ENCODE measurements around the gene GARRE1. TPM values are rescaled to one million over a fixed set of nuclear protein-coding genes. Genes with fewer than 3 reads are reported as not detected.

The GARRE1 gene
- total RNA-seq, 1 donor from 2014 or later = 6.1 TPM

DNA sequence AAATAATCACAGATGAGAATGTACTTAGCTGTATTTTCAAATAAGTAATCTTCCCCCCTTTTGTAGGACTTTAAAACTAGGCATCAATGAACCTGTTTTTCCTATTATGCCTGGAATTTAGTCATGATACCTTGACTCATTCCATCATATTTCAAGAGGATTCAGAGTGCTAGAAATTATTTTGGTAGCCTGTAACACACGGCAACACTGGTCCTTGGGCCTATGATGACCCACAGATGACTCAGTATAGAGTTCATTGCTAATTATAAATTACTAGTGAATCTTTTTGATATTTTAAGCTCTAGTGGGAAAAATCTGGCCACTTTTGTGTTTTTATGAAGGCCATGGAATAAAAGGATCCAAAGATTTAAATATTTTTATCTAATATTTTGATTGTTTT lies 26.0 kb upstream of the GARRE1 start:
- Histone ChIP-seq H3K27me3 (ENCODE audit: control insufficient read depth, insufficient read depth, low read length) (no peaks in the 10 kb centered on the region), H3K4me3 (ENCODE audit: low read depth, low read length) (no peak overlapping the region), H3K36me3 (ENCODE audit: control insufficient read depth, insufficient read depth, low read length) (peaks cover 20% of the 10 kb centered on the region)
- TF ChIP-seq, protein P1, sequence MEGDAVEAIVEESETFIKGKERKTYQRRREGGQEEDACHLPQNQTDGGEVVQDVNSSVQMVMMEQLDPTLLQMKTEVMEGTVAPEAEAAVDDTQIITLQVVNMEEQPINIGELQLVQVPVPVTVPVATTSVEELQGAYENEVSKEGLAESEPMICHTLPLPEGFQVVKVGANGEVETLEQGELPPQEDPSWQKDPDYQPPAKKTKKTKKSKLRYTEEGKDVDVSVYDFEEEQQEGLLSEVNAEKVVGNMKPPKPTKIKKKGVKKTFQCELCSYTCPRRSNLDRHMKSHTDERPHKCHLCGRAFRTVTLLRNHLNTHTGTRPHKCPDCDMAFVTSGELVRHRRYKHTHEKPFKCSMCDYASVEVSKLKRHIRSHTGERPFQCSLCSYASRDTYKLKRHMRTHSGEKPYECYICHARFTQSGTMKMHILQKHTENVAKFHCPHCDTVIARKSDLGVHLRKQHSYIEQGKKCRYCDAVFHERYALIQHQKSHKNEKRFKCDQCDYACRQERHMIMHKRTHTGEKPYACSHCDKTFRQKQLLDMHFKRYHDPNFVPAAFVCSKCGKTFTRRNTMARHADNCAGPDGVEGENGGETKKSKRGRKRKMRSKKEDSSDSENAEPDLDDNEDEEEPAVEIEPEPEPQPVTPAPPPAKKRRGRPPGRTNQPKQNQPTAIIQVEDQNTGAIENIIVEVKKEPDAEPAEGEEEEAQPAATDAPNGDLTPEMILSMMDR (IDR thresholded peaks at IDR 0.05; ENCODE audit: insufficient read depth, low read length, severe bottlenecking) = no peak
- no peak for FAIRE-seq
- DNase-seq (ENCODE audit: low read depth) = peak; percentile 21

DNA sequence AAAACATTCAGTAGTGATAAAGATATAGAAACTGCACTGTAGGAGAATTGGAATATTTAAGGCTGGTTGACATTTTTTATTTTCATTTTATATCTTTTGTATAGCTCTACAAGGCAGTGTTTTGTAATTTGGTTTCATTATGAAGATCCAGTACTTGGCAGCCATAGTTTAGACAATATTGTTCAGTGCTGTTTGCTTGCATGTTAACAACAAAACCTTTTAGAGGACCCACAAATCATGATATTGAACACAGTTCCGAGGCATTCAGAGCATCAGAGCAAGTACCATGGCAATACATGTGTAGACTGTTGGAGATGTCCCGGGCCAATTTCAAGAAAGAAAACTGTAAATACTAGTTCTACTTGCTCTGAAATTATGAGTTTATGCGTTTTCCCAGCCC lies 25.6 kb upstream of the GARRE1 start:
- TF ChIP-seq, protein P1 (IDR thresholded peaks at IDR 0.05; ENCODE audit: insufficient read depth, low read length, severe bottlenecking) = no peak
- H3K4me3 ChIP-seq (ENCODE audit: low read depth, low read length) = no peak overlapping the region
- H3K27me3 ChIP-seq (ENCODE audit: control insufficient read depth, insufficient read depth, low read length) = no peaks in the 10 kb centered on the region
- FAIRE-seq (no peak), DNase-seq (ENCODE audit: low read depth) (no peak)
- H3K36me3 ChIP-seq (ENCODE audit: control insufficient read depth, insufficient read depth, low read length) = peaks cover 19% of the 10 kb centered on the region

DNA sequence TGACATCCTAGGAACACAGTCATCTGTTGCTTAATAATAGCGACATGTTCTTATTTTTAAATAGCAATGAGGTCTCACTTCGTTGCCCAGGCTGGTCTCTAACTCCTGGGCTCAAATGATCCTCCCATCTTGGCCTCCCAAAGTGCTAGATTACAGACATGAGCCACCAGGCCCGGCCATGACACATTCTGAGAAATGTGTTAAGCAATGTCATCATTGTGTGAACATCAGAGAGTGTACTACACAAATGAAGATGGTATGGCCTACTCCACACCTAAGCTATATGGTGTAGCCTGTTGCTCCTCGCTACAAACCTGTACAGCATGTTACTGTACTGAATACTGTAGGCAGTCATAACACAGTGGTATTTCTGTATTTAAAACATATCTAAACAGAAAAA lies 24.6 kb upstream of the GARRE1 start:
- TF ChIP-seq, protein P1 (IDR thresholded peaks at IDR 0.05; ENCODE audit: insufficient read depth, low read length, severe bottlenecking) = no peak
- H3K27me3 ChIP-seq (ENCODE audit: control insufficient read depth, insufficient read depth, low read length) = no peaks in the 10 kb centered on the region
- H3K36me3 ChIP-seq (ENCODE audit: control insufficient read depth, insufficient read depth, low read length) = peaks cover 15% of the 10 kb centered on the region
- DNase-seq (ENCODE audit: low read depth) (no peak), FAIRE-seq (no peak)
- H3K4me3 ChIP-seq (ENCODE audit: low read depth, low read length) = no peak overlapping the region

DNA sequence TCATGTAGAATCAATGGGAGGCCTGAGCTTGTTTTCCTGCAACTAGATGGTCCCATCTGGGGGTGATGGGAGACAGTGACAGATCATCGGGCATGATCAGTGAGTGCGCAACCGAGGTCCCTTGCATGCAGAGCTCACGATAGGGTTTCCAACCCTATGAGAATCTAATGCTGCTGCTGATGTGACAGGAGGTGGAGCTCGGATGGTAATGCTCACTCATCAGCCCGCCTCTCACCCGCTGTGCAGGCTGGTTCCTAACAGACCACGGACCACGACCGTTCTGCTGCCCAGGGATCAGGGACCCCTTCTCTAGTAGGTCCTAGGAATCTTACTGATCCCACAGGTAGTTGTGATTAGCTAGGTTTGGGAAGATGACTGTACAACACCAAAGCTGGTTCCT lies 23.5 kb upstream of the GARRE1 start:
- Histone ChIP-seq H3K27me3 (ENCODE audit: control insufficient read depth, insufficient read depth, low read length) (no peaks in the 10 kb centered on the region), H3K4me3 (ENCODE audit: low read depth, low read length) (no peak overlapping the region), H3K36me3 (ENCODE audit: control insufficient read depth, insufficient read depth, low read length) (peaks cover 12% of the 10 kb centered on the region)
- no peak for DNase-seq (ENCODE audit: low read depth)
- no peak for FAIRE-seq
- TF ChIP-seq, protein P1 (IDR thresholded peaks at IDR 0.05; ENCODE audit: insufficient read depth, low read length, severe bottlenecking) = no peak

DNA sequence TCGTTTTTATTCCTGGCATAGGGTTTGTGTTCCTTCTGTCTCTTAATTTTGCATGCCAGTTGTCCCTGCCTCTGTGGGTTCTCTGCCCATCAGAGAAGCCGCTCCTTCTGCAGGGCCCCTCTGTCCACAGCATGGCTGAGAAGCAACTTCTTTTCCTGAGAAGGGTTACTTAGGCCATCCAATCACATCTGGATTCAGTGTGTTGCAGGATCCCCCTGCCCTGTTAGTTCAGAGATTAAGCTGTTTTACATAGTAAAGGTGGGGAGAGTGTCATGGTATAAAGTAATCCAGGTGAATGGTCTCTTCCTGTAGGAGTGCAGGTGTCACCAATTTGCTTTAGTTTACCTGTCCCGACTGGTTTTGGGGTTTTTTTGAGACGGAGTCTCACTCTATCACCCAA lies 22.9 kb upstream of the GARRE1 start:
- Histone ChIP-seq H3K4me3 (ENCODE audit: low read depth, low read length) (no peak overlapping the region), H3K36me3 (ENCODE audit: control insufficient read depth, insufficient read depth, low read length) (peaks cover 8% of the 10 kb centered on the region), H3K27me3 (ENCODE audit: control insufficient read depth, insufficient read depth, low read length) (no peaks in the 10 kb centered on the region)
- TF ChIP-seq, protein P1 (IDR thresholded peaks at IDR 0.05; ENCODE audit: insufficient read depth, low read length, severe bottlenecking) = no peak
- FAIRE-seq (no peak), DNase-seq (ENCODE audit: low read depth) (no peak)

Measured in bronchial epithelial cell (primary cell).